Measurements from ENCODE around the gene TBC1D24. TPM values are rescaled to one million over a fixed set of nuclear protein-coding genes. Genes with fewer than 3 reads are reported as not detected.

The TBC1D24 gene
- total and polyA plus RNA-seq, 9 of the 15 experiments (the other 6 are each of a cell fraction or from before 2014, with no cell fraction given) = 1.7 to 22.6 (median 7.2) TPM

DNA sequence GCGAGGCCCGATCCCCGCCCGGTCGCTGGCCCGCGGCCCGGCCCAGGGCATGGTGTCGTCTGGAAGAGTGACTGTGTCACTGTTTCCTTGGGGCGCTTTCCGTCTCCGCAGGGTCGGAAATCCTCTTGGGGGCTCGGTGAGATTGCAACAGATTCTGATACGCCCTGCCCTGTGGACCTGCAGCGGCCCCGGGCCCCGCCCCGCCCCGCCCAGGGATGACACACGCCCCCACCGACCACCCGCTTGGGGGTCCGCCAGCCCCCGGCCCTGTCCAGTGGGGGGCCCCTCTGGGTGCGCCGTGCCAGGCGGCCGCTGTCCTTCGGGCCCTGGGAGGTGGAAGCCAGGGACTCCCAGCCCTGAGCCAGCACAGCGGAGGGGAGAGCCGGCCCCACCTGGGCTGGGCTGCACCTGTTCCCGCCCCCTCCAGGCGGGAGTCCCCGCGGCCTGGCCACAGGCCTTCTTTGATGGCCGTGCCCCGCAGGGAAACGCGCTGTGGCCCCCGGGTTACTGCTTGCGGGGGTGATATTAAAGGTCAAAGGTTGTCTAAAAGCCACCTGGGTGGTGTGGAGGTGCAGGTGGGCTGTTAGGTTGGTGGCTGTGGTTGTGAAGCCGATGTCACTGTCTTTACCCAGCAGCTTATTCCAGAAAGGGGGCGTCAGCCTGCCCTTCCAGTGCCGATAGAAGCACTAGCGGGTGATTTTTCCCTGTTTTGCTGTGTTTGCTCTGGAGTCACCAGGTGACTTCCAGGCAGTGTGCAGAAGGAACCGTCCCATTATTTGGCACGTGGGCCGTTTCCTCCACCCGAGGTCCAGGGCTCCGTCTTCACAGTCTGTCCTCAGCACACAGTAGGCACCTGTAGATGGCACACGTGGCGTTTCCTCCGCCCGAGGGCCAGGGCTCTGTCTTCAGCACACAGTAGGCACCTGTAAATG, 752 bp downstream of the TBC1D24 start (continued):
- TF ChIP-seq, protein P1, sequence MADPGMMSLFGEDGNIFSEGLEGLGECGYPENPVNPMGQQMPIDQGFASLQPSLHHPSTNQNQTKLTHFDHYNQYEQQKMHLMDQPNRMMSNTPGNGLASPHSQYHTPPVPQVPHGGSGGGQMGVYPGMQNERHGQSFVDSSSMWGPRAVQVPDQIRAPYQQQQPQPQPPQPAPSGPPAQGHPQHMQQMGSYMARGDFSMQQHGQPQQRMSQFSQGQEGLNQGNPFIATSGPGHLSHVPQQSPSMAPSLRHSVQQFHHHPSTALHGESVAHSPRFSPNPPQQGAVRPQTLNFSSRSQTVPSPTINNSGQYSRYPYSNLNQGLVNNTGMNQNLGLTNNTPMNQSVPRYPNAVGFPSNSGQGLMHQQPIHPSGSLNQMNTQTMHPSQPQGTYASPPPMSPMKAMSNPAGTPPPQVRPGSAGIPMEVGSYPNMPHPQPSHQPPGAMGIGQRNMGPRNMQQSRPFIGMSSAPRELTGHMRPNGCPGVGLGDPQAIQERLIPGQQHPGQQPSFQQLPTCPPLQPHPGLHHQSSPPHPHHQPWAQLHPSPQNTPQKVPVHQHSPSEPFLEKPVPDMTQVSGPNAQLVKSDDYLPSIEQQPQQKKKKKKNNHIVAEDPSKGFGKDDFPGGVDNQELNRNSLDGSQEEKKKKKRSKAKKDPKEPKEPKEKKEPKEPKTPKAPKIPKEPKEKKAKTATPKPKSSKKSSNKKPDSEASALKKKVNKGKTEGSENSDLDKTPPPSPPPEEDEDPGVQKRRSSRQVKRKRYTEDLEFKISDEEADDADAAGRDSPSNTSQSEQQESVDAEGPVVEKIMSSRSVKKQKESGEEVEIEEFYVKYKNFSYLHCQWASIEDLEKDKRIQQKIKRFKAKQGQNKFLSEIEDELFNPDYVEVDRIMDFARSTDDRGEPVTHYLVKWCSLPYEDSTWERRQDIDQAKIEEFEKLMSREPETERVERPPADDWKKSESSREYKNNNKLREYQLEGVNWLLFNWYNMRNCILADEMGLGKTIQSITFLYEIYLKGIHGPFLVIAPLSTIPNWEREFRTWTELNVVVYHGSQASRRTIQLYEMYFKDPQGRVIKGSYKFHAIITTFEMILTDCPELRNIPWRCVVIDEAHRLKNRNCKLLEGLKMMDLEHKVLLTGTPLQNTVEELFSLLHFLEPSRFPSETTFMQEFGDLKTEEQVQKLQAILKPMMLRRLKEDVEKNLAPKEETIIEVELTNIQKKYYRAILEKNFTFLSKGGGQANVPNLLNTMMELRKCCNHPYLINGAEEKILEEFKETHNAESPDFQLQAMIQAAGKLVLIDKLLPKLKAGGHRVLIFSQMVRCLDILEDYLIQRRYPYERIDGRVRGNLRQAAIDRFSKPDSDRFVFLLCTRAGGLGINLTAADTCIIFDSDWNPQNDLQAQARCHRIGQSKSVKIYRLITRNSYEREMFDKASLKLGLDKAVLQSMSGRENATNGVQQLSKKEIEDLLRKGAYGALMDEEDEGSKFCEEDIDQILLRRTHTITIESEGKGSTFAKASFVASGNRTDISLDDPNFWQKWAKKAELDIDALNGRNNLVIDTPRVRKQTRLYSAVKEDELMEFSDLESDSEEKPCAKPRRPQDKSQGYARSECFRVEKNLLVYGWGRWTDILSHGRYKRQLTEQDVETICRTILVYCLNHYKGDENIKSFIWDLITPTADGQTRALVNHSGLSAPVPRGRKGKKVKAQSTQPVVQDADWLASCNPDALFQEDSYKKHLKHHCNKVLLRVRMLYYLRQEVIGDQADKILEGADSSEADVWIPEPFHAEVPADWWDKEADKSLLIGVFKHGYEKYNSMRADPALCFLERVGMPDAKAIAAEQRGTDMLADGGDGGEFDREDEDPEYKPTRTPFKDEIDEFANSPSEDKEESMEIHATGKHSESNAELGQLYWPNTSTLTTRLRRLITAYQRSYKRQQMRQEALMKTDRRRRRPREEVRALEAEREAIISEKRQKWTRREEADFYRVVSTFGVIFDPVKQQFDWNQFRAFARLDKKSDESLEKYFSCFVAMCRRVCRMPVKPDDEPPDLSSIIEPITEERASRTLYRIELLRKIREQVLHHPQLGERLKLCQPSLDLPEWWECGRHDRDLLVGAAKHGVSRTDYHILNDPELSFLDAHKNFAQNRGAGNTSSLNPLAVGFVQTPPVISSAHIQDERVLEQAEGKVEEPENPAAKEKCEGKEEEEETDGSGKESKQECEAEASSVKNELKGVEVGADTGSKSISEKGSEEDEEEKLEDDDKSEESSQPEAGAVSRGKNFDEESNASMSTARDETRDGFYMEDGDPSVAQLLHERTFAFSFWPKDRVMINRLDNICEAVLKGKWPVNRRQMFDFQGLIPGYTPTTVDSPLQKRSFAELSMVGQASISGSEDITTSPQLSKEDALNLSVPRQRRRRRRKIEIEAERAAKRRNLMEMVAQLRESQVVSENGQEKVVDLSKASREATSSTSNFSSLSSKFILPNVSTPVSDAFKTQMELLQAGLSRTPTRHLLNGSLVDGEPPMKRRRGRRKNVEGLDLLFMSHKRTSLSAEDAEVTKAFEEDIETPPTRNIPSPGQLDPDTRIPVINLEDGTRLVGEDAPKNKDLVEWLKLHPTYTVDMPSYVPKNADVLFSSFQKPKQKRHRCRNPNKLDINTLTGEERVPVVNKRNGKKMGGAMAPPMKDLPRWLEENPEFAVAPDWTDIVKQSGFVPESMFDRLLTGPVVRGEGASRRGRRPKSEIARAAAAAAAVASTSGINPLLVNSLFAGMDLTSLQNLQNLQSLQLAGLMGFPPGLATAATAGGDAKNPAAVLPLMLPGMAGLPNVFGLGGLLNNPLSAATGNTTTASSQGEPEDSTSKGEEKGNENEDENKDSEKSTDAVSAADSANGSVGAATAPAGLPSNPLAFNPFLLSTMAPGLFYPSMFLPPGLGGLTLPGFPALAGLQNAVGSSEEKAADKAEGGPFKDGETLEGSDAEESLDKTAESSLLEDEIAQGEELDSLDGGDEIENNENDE (IDR thresholded peaks at IDR 0.05; ENCODE audit: low read depth, low read length) = no peak
- TF ChIP-seq, protein P2, sequence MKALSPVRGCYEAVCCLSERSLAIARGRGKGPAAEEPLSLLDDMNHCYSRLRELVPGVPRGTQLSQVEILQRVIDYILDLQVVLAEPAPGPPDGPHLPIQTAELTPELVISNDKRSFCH (CRISPR knock-in tag; IDR thresholded peaks at IDR 0.05) = no peak
- TF ChIP-seq, protein P2 (tag; IDR thresholded peaks at IDR 0.05) = 0 out of 2 replicates have a peak, but pooled peaks have one; percentile 48
- TF ChIP-seq SRSF1 (IDR thresholded peaks at IDR 0.05; ENCODE audit: low read depth, low read length) = no peak
- TF ChIP-seq ASH1L (IDR thresholded peaks at IDR 0.05; ENCODE audit: borderline replicate concordance, low read depth, partially characterized antibody) = no peak
- TF ChIP-seq HDAC3 (IDR thresholded peaks at IDR 0.05; ENCODE audit: borderline replicate concordance, partially characterized antibody) = no peak
- TF ChIP-seq CBFA2T3 (IDR thresholded peaks at IDR 0.05) = no peak
- TF ChIP-seq LEF1 (IDR thresholded peaks at IDR 0.05) = no peak
- TF ChIP-seq, protein P3, sequence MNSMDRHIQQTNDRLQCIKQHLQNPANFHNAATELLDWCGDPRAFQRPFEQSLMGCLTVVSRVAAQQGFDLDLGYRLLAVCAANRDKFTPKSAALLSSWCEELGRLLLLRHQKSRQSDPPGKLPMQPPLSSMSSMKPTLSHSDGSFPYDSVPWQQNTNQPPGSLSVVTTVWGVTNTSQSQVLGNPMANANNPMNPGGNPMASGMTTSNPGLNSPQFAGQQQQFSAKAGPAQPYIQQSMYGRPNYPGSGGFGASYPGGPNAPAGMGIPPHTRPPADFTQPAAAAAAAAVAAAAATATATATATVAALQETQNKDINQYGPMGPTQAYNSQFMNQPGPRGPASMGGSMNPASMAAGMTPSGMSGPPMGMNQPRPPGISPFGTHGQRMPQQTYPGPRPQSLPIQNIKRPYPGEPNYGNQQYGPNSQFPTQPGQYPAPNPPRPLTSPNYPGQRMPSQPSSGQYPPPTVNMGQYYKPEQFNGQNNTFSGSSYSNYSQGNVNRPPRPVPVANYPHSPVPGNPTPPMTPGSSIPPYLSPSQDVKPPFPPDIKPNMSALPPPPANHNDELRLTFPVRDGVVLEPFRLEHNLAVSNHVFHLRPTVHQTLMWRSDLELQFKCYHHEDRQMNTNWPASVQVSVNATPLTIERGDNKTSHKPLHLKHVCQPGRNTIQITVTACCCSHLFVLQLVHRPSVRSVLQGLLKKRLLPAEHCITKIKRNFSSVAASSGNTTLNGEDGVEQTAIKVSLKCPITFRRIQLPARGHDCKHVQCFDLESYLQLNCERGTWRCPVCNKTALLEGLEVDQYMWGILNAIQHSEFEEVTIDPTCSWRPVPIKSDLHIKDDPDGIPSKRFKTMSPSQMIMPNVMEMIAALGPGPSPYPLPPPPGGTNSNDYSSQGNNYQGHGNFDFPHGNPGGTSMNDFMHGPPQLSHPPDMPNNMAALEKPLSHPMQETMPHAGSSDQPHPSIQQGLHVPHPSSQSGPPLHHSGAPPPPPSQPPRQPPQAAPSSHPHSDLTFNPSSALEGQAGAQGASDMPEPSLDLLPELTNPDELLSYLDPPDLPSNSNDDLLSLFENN (IDR thresholded peaks at IDR 0.05; ENCODE audit: low read depth in 2 of 2, low read length in 2 of 2) = no peak
